HepG2 (cell line): ENCODE results near the gene NME9. TPM values are rescaled to one million over a fixed set of nuclear protein-coding genes. Genes with fewer than 3 reads are reported as not detected.

Experiments
- ATAC-seq: fragments of 200-7000 bp; cut with Tn5 transposase; 3 replicates; pipeline ENCODE4 v1.9.1; 2020; ENCODE audit warnings: mild to moderate bottlenecking, moderate library complexity
- BruUV-seq: library from RNA; stranded (reverse); fragments of 400-500 nt; replicated peaks from 2 replicates; lab custom pipeline; 2021; lab: Mats Ljungman, UMichigan
- CTCF ChIA-PET: fragments of 300-600 bp; formaldehyde crosslinking; extraction: SDS; loops from one replicate; lab custom pipeline; 2021; ENCODE audit warnings: low total read pairs, inconsistent platforms, low intra/inter-chr PET ratio; lab: Yijun Ruan, JAX
- POLR2A ChIA-PET: fragments of 350-600 bp; sonication (Branson Sonifier 250); formaldehyde crosslinking; loops from one replicate; lab custom pipeline; 2020; ENCODE audit warnings: antibody characterized with exemption, inconsistent platforms; lab: Yijun Ruan, JAX
- DNase-seq: peaks from one replicate; pipeline ENCODE4 v3.0.0-alpha.2; 2015; ENCODE audit warnings: low spot score
- FAIRE-seq: peaks from 3 replicates; lab custom pipeline; 2011; peaks lifted over from hg19 to GRCh38; lab: Jason Lieb, UNC
- H2AFZ ChIP-seq: one replicate; pipeline ENCODE4 v1.6.1; 2011; ENCODE audit warnings: low read length, inconsistent platforms
- H3K27ac ChIP-seq: fragments of 300-600 bp; 3 replicates; pipeline ENCODE4 v1.8.0; 2011; ENCODE audit warnings: mixed run types, mild to moderate bottlenecking, mixed read lengths, low read length, inconsistent platforms; ENCODE audit not compliant: insufficient read depth; ENCODE audit errors: extremely low read length
- H3K27me3 ChIP-seq, 2 experiments: fragments of 200-600 bp in 1 of 2; 2 replicates in 1 of 2; 3 replicates in 1 of 2; pipeline versions ENCODE4 v1.6.0 to v1.8.0; 2011; ENCODE audit warnings: low read length in 2 of 2, mild to moderate bottlenecking in 2 of 2, moderate library complexity in 2 of 2, inconsistent platforms in 1 of 2; ENCODE audit not compliant: insufficient read depth in 2 of 2, control insufficient read depth in 1 of 2
- H3K36me3 ChIP-seq, 2 experiments: fragments of 200-600 bp in 1 of 2; replicated peaks in 1 of 2; 2 replicates in 1 of 2; 3 replicates in 1 of 2; pipeline versions ENCODE4 v1.5.1 to v1.8.0; 2011; ENCODE audit warnings: low read length in 2 of 2, inconsistent platforms in 1 of 2; ENCODE audit not compliant: insufficient read depth in 2 of 2, control insufficient read depth in 1 of 2
- H3K4me1 ChIP-seq: 2 replicates; pipeline ENCODE4 v1.5.1; 2012; ENCODE audit warnings: low read length, inconsistent platforms; ENCODE audit not compliant: insufficient read depth
- H3K4me2 ChIP-seq: 2 replicates; pipeline ENCODE4 v1.6.0; 2011; ENCODE audit warnings: low read depth, low read length, inconsistent platforms
- H3K4me3 ChIP-seq, 3 experiments: fragments of 200-600 bp in 1 of 3; sonication (generic), shearing (Covaris generic) in 1 of 3; replicated peaks in 1 of 3; 2 replicates each; pipeline ENCODE4 v1.5.1; 2011 to 2016; ENCODE audit warnings: low read length in 3 of 3, inconsistent platforms in 2 of 3, low read depth in 2 of 3, mild to moderate bottlenecking in 2 of 3, control low read depth in 1 of 3, mixed read lengths in 1 of 3; ENCODE audit not compliant: insufficient read depth in 1 of 3
- H3K79me2 ChIP-seq: one replicate; pipeline ENCODE4 v1.6.1; 2011; ENCODE audit warnings: low read length, inconsistent platforms; ENCODE audit not compliant: insufficient read depth
- H3K9ac ChIP-seq: 2 replicates; pipeline ENCODE4 v1.6.0; 2011; ENCODE audit warnings: mild to moderate bottlenecking, low read depth, low read length, inconsistent platforms; ENCODE audit not compliant: insufficient read depth
- H3K9me3 ChIP-seq: 2 replicates; pipeline ENCODE4 v1.5.1; 2012; ENCODE audit warnings: mild to moderate bottlenecking, low read length
- H4K20me1 ChIP-seq: 2 replicates; pipeline ENCODE4 v1.6.0; 2011; ENCODE audit warnings: inconsistent platforms, mild to moderate bottlenecking, low read length, moderate library complexity; ENCODE audit not compliant: insufficient read depth
- AGO1 ChIP-seq: fragments of 200-400 bp; formaldehyde crosslinking; IDR thresholded peaks from 2 replicates; pipeline ENCODE4 v1.6.1; 2017; ENCODE audit warnings: mild to moderate bottlenecking, low read depth, low read length, moderate library complexity; ENCODE audit not compliant: poor library complexity, severe bottlenecking
- MAFF ChIP-seq: IDR thresholded peaks from 2 replicates; pipeline ENCODE4 v1.6.1; 2011; ENCODE audit warnings: low read depth, low read length, improper control_type of control experiment
- MAFK ChIP-seq, 2 experiments: IDR thresholded peaks in 1 of 2; conservative IDR thresholded peaks in 1 of 2; 2 replicates each; pipeline ENCODE4 v1.6.1; 2011; ENCODE audit warnings: improper control_type of control experiment in 2 of 2, low read length in 2 of 2
- MEIS1 ChIP-seq: sonication (generic); formaldehyde crosslinking; IDR thresholded peaks from 2 replicates; pipeline ENCODE4 v1.9.0; 2021; ENCODE audit warnings: mild to moderate bottlenecking, missing genetic modification reagents, moderate library complexity, borderline replicate concordance
- NFIB ChIP-seq: sonication (generic); formaldehyde crosslinking; IDR thresholded peaks from 2 replicates; pipeline ENCODE4 v1.9.0; 2021; ENCODE audit warnings: missing genetic modification reagents, mild to moderate bottlenecking, borderline replicate concordance
- PHB2 ChIP-seq: fragments of 450-650 bp; IDR thresholded peaks from 2 replicates; pipeline ENCODE4 v1.6.1; 2018; ENCODE audit not compliant: partially characterized antibody
- SAFB2 ChIP-seq: sonication (generic); formaldehyde crosslinking; IDR thresholded peaks from 2 replicates; pipeline ENCODE4 v1.5.1; 2020; ENCODE audit warnings: missing genetic modification reagents, low read depth, mild to moderate bottlenecking, borderline replicate concordance
- TEAD3 ChIP-seq: optimal IDR thresholded peaks from 2 replicates; pipeline ENCODE3; 2016; ENCODE audit warnings: borderline replicate concordance
- YEATS2 ChIP-seq: sonication (generic); formaldehyde crosslinking; IDR thresholded peaks from 2 replicates; pipeline ENCODE4 v1.4.0; 2020; ENCODE audit warnings: missing genetic modification reagents, borderline replicate concordance
- ZNF484 ChIP-seq: sonication (generic); formaldehyde crosslinking; IDR thresholded peaks from 2 replicates; pipeline ENCODE4 v1.5.1; 2020; ENCODE audit warnings: mild to moderate bottlenecking, low read depth, missing genetic modification reagents, borderline replicate concordance
- ZNF644 ChIP-seq: IDR thresholded peaks from 2 replicates; pipeline ENCODE4 v1.6.1; 2016; ENCODE audit warnings: low read depth
- ZNF746 ChIP-seq: sonication (generic); formaldehyde crosslinking; IDR thresholded peaks from 2 replicates; pipeline ENCODE4 v1.8.0; 2022; ENCODE audit warnings: mild to moderate bottlenecking, missing genetic modification reagents
- whole genome bisulfite sequencing: methylation state at CpG from one replicate; pipeline ENCODE4 v1.1.6; 2017; ENCODE audit warnings: low lambda C conversion rate; 5-methylcytosine and 5-hydroxymethylcytosine counted together
- in situ Hi-C: cut with HindIII; loops from 2 replicates; pipeline ENCODE4 v1.10.0; 2017; ENCODE audit warnings: low pct_unique_long_range_greater_than_20kb; ENCODE audit not compliant: extremely low pct_ligation_motif_present
- intact Hi-C: fragments of 100-400 bp; cut with micrococcal nuclease; formaldehyde crosslinking; loops from one replicate; pipeline ENCODE4 v1.10.0; 2022; ENCODE audit not compliant: unreplicated experiment
- polyA plus RNA-seq, 8 experiments: library from polyadenylated mRNA; depleted of rRNA in 3 of 8; stranded (reverse) in 7 of 8; unstranded in 1 of 8; fragments of >200 nt; fragmentation: Illumina TruSeq in 4 of 8; extraction: Trizol in 4 of 8; gene quantifications; 2 replicates each; pipeline versions ENCODE4 v1.2.1 to v1.2.3, GENCODE V29; 2011 to 2016; ENCODE audit warnings: low read depth in 4 of 8, missing spikeins in 1 of 8, mixed read lengths in 1 of 8; ENCODE audit not compliant: insufficient read depth in 1 of 8
- total RNA-seq, 5 experiments: library from RNA; depleted of rRNA; stranded (reverse); fragments of >200 nt; fragmentation: Illumina TruSeq; extraction: Trizol; gene quantifications; 2 replicates each; pipeline ENCODE4 v1.2.3, GENCODE V29; 2016; ENCODE audit warnings: low read depth in 1 of 5
- TF ChIP-seq, protein P1 (sequence below): sonication (generic); formaldehyde crosslinking; IDR thresholded peaks from 2 replicates; pipeline ENCODE4 v1.4.0; 2020; ENCODE audit warnings: missing genetic modification reagents, borderline replicate concordance

Gene NME9
- total and polyA plus RNA-seq, 2 of the 13 experiments (the other 11 are each of a cell fraction or from before 2014, with no cell fraction given): not detected

DNA sequence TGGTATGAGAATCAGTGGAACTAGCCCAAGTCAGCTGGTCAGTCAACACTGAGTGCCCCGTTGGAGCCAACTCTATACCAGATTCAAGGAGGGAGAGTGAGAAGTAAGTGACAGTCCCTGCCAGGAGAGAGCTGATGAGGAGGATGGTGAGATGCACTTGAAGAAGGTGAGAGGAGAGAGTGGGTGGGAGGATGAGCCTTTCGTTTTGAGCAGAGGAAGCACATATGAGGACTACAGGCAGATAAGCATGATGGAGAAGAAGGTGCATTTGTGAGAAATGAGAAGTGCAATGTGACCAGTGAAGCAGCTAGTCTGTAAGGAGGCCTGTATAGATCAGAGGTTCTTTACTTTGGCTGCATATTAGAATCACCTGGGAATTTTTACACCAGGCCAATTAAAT is 40.4 kb downstream of the NME9 start (continued):
- TF ChIP-seq, protein P1, sequence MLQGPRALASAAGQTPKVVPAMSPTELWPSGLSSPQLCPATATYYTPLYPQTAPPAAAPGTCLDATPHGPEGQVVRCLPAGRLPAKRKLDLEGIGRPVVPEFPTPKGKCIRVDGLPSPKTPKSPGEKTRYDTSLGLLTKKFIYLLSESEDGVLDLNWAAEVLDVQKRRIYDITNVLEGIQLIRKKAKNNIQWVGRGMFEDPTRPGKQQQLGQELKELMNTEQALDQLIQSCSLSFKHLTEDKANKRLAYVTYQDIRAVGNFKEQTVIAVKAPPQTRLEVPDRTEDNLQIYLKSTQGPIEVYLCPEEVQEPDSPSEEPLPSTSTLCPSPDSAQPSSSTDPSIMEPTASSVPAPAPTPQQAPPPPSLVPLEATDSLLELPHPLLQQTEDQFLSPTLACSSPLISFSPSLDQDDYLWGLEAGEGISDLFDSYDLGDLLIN (CRISPR knock-in tag): no peak
- TF ChIP-seq PHB2 (no peak), ZNF644 (no peak), SAFB2 (CRISPR knock-in tag) (no peak)

DNA sequence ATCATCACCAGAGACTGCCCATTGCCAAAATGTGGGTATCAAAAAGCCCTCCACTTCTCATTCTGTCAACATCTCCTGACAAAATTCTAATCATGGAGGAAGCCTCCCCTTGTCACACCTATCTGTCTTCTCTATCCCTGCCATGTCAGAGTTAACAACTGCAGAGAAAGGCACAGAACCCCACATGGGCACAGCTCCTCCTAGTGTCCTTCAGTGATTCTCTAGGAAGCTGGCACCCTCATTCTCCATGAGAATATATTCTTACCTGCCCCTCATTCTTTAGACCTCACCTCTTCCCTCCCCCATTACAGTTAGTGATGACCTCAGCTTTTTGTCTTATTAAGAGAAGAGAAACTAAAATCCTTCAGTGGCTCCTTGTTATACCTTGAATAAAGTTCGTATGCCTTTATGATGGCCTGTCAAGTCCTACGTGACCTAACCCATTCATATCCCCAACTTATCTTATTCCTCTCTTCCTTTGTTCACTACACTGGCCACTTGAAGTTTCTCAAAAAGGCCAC is 44.6 kb downstream of the NME9 start:
- H3K79me2 ChIP-seq: no peaks in the 10 kb centered on the region
- H3K4me3 ChIP-seq: no peak overlapping the region
- 98% methylated on average over 2 of the region's 2 CpGs for WGBS
- H3K9ac ChIP-seq: no peak overlapping the region
- H3K27ac ChIP-seq: no peak overlapping the region
- no peak for DNase-seq
- H3K36me3 ChIP-seq: peaks cover 10 to 41% of the 10 kb centered on the region in 2 experiments; a peak in 4 of 5 replicates
- H4K20me1 ChIP-seq: no peaks in the 10 kb centered on the region
- no peaks in the 10 kb centered on the region for H3K4me1 ChIP-seq
- no peak overlapping the region for H3K4me2 ChIP-seq
- no peak for FAIRE-seq
- peak; percentile 31; the same call in 1 of the 3 replicates for ATAC-seq
- CTCF ChIA-PET: no interaction called here
- TF ChIP-seq TEAD3 (CRISPR knock-in tag): no peak
- TF ChIP-seq ZNF746: no peak
- TF ChIP-seq NFIB (CRISPR knock-in tag): no peak
- peak; percentile 64 to 83; a peak in 3 of 4 replicates for TF ChIP-seq MAFK (conservative IDR thresholded peaks at IDR 0.05 in 1 of 2, IDR thresholded peaks at IDR 0.05 in 1 of 2; ENCODE audit: low read length in 2 of 2)
- no peak for TF ChIP-seq MEIS1 (CRISPR knock-in tag)
- no peak for TF ChIP-seq YEATS2 (CRISPR knock-in tag)
- peak; percentile 64 for TF ChIP-seq MAFF
- TF ChIP-seq ZNF484: no peak
- no peak for TF ChIP-seq AGO1
- intact Hi-C loops: no loop called here
- BruUV-seq: no TSS peak
- no peak overlapping the region for H2AFZ ChIP-seq
- no peaks in the 10 kb centered on the region for H3K9me3 ChIP-seq
- no peaks in the 10 kb centered on the region for H3K27me3 ChIP-seq
- POLR2A ChIA-PET: no interaction called here
- in situ Hi-C loops: no loop called here
